OCI-LY3 (cell line): ENCODE measurements around the gene DDX10.

ENCODE experiments used
- H2AFZ ChIP-seq: fragments of 200-600, 300-600 bp; shearing (Covaris generic); 2 replicates; pipeline ENCODE4 v1.6.0; 2014; ENCODE audit warnings: antibody characterized with exemption, low read depth, low read length
- H3K27ac ChIP-seq: fragments of 200-600, 300-600 bp; sonication (generic); 2 replicates; pipeline ENCODE4 v1.5.1; 2014; ENCODE audit warnings: mild to moderate bottlenecking, low read length, moderate library complexity, mixed read lengths
- H3K27me3 ChIP-seq: fragments of 200-600, 300-600 bp; sonication (generic); 2 replicates; pipeline ENCODE4 v1.6.1; 2014; ENCODE audit warnings: low read depth, low read length, mixed read lengths
- H3K36me3 ChIP-seq: fragments of 200-600, 300-600 bp; sonication (generic); replicated peaks from 2 replicates; pipeline ENCODE3; 2014; ENCODE audit warnings: low read depth, low read length, mixed read lengths
- H3K4me1 ChIP-seq: fragments of 300-600, 200-600 bp; sonication (generic); 2 replicates; pipeline ENCODE4 v1.6.1; 2014; ENCODE audit warnings: low read length, mixed read lengths
- H3K4me2 ChIP-seq: fragments of 200-600, 300-600 bp; sonication (generic); 2 replicates; pipeline ENCODE4 v1.6.1; 2014; ENCODE audit warnings: low read length, mixed read lengths
- H3K4me3 ChIP-seq: fragments of 300-600, 200-600 bp; sonication (generic); 2 replicates; pipeline ENCODE4 v1.5.1; 2014; ENCODE audit warnings: antibody characterized with exemption, mild to moderate bottlenecking, low read length, moderate library complexity
- H3K79me2 ChIP-seq: fragments of 300-600, 200-600 bp; shearing (Covaris generic); 2 replicates; pipeline ENCODE4 v1.6.1; 2014; ENCODE audit warnings: mild to moderate bottlenecking, low read length, mixed read lengths
- H3K9ac ChIP-seq: fragments of 300-600, 200-600 bp; shearing (Covaris generic); 2 replicates; pipeline ENCODE4 v1.6.0; 2014; ENCODE audit warnings: mild to moderate bottlenecking, low read length, moderate library complexity
- H3K9me3 ChIP-seq: fragments of 200-600, 300-600 bp; shearing (Covaris generic); 2 replicates; pipeline ENCODE4 v1.6.1; 2014; ENCODE audit warnings: low read length, mixed read lengths; ENCODE audit not compliant: insufficient read depth
- H4K20me1 ChIP-seq: fragments of 200-600, 300-600 bp; sonication (generic); 2 replicates; pipeline ENCODE4 v1.6.1; 2016; ENCODE audit warnings: low read length, mixed read lengths; ENCODE audit not compliant: insufficient read depth
- CTCF ChIP-seq: fragments of 200-600, 300-600 bp; sonication (generic); IDR thresholded peaks from 2 replicates; pipeline ENCODE4 v1.5.1; 2014; ENCODE audit warnings: antibody characterized with exemption, low read length, low read depth
- EZH2phosphoT487 ChIP-seq: fragments of 200-600 bp; shearing (Covaris generic); IDR thresholded peaks from 2 replicates; pipeline ENCODE4 v1.6.1; 2018; ENCODE audit warnings: antibody characterized with exemption, mixed run types, low read depth

Gene DDX10

GRCh38 chr11:108713076-108713790, 48.4 kb downstream of the DDX10 start:
- H4K20me1 ChIP-seq = peaks cover 6% of the 10 kb centered on the region
- H2AFZ ChIP-seq = no peak overlapping the region
- peaks cover 24% of the 10 kb centered on the region for H3K4me1 ChIP-seq
- peak overlapping the region; percentile 64 for H3K4me2 ChIP-seq
- H3K9me3 ChIP-seq = no peaks in the 10 kb centered on the region
- H3K27ac ChIP-seq = peak overlapping the region; percentile 55
- H3K9ac ChIP-seq = peak overlapping the region; percentile 8; the same call in 1 of the 2 replicates
- no peaks in the 10 kb centered on the region for H3K27me3 ChIP-seq
- TF ChIP-seq EZH2phosphoT487 (no peak), CTCF (no peak)
- H3K4me3 ChIP-seq = peak overlapping the region; percentile 40
- H3K79me2 ChIP-seq = peaks cover 25% of the 10 kb centered on the region
- H3K36me3 ChIP-seq = peaks cover 17% of the 10 kb centered on the region

- Histone ChIP-seq H3K4me1 (peaks cover 17% of the 10 kb centered on the region), H3K36me3 (peaks cover 7% of the 10 kb centered on the region), H4K20me1 (peaks cover 6% of the 10 kb centered on the region), H3K9ac (no peak overlapping the region), H2AFZ (no peak overlapping the region), H3K27me3 (no peaks in the 10 kb centered on the region), H3K4me2 (no peak overlapping the region), H3K4me3 (no peak overlapping the region), H3K9me3 (no peaks in the 10 kb centered on the region), H3K27ac (no peak overlapping the region), H3K79me2 (peaks cover 25% of the 10 kb centered on the region)
- TF ChIP-seq CTCF = no peak
- TF ChIP-seq EZH2phosphoT487 = no peak
Observed at GRCh38 chr11:108715239-108715638, 50.4 kb downstream of the DDX10 start.

GRCh38 chr11:108718466-108718865, 53.6 kb downstream of the DDX10 start:
- Histone ChIP-seq H3K9me3 (no peaks in the 10 kb centered on the region), H3K27me3 (no peaks in the 10 kb centered on the region), H2AFZ (no peak overlapping the region), H3K4me1 (peaks cover 5% of the 10 kb centered on the region), H3K9ac (no peak overlapping the region), H3K36me3 (peaks cover 11% of the 10 kb centered on the region), H3K4me3 (no peak overlapping the region), H4K20me1 (peaks cover 3% of the 10 kb centered on the region), H3K27ac (no peak overlapping the region), H3K79me2 (peaks cover 7% of the 10 kb centered on the region), H3K4me2 (no peak overlapping the region)
- no peak for TF ChIP-seq EZH2phosphoT487
- TF ChIP-seq CTCF = no peak

GRCh38 chr11:108724974-108725689, 60.3 kb downstream of the DDX10 start:
- Histone ChIP-seq H3K27ac (no peak overlapping the region), H3K27me3 (no peaks in the 10 kb centered on the region)

More at GRCh38 chr11:108724974-108725689, 60.3 kb downstream of the DDX10 start:
- TF ChIP-seq CTCF = no peak
- no peak for TF ChIP-seq EZH2phosphoT487
- Histone ChIP-seq H3K36me3 (peaks cover 25% of the 10 kb centered on the region), H2AFZ (no peak overlapping the region), H4K20me1 (peaks cover 18% of the 10 kb centered on the region), H3K9ac (no peak overlapping the region), H3K79me2 (peaks cover 40% of the 10 kb centered on the region), H3K9me3 (no peaks in the 10 kb centered on the region), H3K4me3 (no peak overlapping the region), H3K4me2 (no peak overlapping the region), H3K4me1 (peaks cover 25% of the 10 kb centered on the region)
